Measurements from ENCODE around the gene RND2. TPM values are rescaled to one million over a fixed set of nuclear protein-coding genes. Genes with fewer than 3 reads are reported as not detected.

Gene RND2
- total and polyA plus RNA-seq, 9 of the 15 experiments (the other 6 are each of a cell fraction or from before 2014, with no cell fraction given) = 0.15 to 1.9 (median 0.98) TPM

GRCh38 chr17:43020789-43021740 is 4.0 kb upstream of the RND2 start (continued):
- TF ChIP-seq HMGXB4 (CRISPR knock-in tag; IDR thresholded peaks at IDR 0.05) = no peak
- TF ChIP-seq SNAPC5 (CRISPR knock-in tag; IDR thresholded peaks at IDR 0.05) = no peak
- no peak for TF ChIP-seq SRSF1 (IDR thresholded peaks at IDR 0.05; ENCODE audit: low read depth, low read length)
- no peak for TF ChIP-seq ZNF445 (CRISPR knock-in tag; IDR thresholded peaks at IDR 0.05; ENCODE audit: low read depth)
- TF ChIP-seq ARID1B (IDR thresholded peaks at IDR 0.05) = peak; percentile 87
- no peak for TF ChIP-seq KLF10 (CRISPR knock-in tag; IDR thresholded peaks at IDR 0.05)
- no peak for TF ChIP-seq HMBOX1 (IDR thresholded peaks at IDR 0.05)
- TF ChIP-seq ZNF184 (CRISPR knock-in tag; IDR thresholded peaks at IDR 0.05) = no peak
- peak; percentile 72 for TF ChIP-seq NEUROD1 (IDR thresholded peaks at IDR 0.05; ENCODE audit: borderline replicate concordance, low read depth, low read length, partially characterized antibody)
- TF ChIP-seq ZNF444 (CRISPR knock-in tag; IDR thresholded peaks at IDR 0.05) = no peak
- TF ChIP-seq ZC3H4 (CRISPR knock-in tag; IDR thresholded peaks at IDR 0.05; ENCODE audit: borderline replicate concordance) = no peak
- TF ChIP-seq THAP7 (CRISPR knock-in tag; IDR thresholded peaks at IDR 0.05) = no peak
- no peak; a peak in 1 of 4 replicates for TF ChIP-seq SRF (CRISPR knock-in tag; IDR thresholded peaks at IDR 0.05)

Measured in K562 (cell line).